Rectal smooth muscle tissue (tissue), 1 donor: Measurements from ENCODE around the gene DHRS9.
A peak's percentile ranks its signal among the peaks of the same experiment; 100 is the strongest.
"Not testable (repeated sequence)": the region's sequence is repeated elsewhere in the genome, so short reads cannot be mapped to it uniquely, and the experiment has no call there.

Experiments
- H3K27ac ChIP-seq: one replicate; pipeline ENCODE4 v1.7.0; 2013; ENCODE audit warnings: low read depth, low read length, inconsistent platforms
- H3K27me3 ChIP-seq: one replicate; pipeline ENCODE4 v1.7.0; 2013; ENCODE audit warnings: low read length; ENCODE audit not compliant: control insufficient read depth, insufficient read depth
- H3K36me3 ChIP-seq: one replicate; pipeline ENCODE4 v1.7.0; 2013; ENCODE audit warnings: low read length; ENCODE audit not compliant: control insufficient read depth, insufficient read depth
- H3K4me1 ChIP-seq: one replicate; pipeline ENCODE4 v1.7.0; 2013; ENCODE audit warnings: low read length; ENCODE audit not compliant: control insufficient read depth, insufficient read depth
- H3K4me3 ChIP-seq: one replicate; pipeline ENCODE4 v1.7.0; 2013; ENCODE audit warnings: low read length
- H3K9ac ChIP-seq: one replicate; pipeline ENCODE4 v1.7.0; 2013; ENCODE audit warnings: low read length

DHRS9 gene

GRCh38 chr2:169042856-169043255, 26.5 kb upstream of the DHRS9 start:
- Histone ChIP-seq H3K9ac (no peak overlapping the region), H3K4me1 (no peaks in the 10 kb centered on the region)

DNA sequence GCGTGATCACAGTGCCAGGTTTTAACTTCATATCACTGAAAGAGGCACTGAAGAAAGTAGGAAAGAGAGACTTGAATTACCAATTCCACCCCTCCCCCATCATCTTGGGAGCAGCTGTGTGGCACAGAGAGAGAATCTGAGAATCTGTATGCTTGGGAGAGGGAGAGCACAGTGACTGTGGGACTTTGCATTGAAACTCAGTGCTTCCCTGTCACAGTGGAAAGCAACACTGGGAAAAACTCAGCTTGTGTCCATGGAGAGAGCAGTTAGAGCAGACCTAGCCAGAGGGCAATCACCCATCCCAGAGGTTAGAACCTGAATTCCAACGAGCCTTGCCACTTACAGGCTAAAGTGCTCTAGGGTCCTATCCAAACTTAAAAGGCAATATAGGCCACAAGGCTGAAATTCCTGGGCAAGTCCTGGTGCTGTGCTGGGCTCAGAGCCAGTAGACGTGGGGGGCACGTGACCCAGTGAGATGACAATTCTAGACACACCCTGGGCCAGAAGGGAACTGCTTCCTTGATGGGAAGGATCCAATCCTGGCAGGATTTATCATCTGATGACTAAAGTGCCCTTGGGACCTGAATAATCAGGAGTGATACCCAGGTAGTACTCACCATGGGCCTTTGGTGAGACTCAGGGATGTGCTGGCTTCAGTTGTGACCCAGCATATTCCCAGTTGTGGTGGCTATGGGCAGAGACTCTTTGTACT, 22.8 kb upstream of the DHRS9 start:
- no peak overlapping the region for H3K27ac ChIP-seq
- H3K4me3 ChIP-seq: no peak overlapping the region
- H3K9ac ChIP-seq: no peak overlapping the region
- no peaks in the 10 kb centered on the region for H3K27me3 ChIP-seq
- H3K4me1 ChIP-seq: no peaks in the 10 kb centered on the region
- no peaks in the 10 kb centered on the region for H3K36me3 ChIP-seq

More at GRCh38 chr2:169042856-169043255, 26.5 kb upstream of the DHRS9 start:
- Histone ChIP-seq H3K36me3 (no peaks in the 10 kb centered on the region), H3K27me3 (no peaks in the 10 kb centered on the region), H3K4me3 (no peak overlapping the region), H3K27ac (no peak overlapping the region)

GRCh38 chr2:169047256-169048250, 21.8 kb upstream of the DHRS9 start:
- Histone ChIP-seq H3K27ac (no peak overlapping the region), H3K4me1 (no peaks in the 10 kb centered on the region), H3K4me3 (no peak overlapping the region), H3K9ac (no peak overlapping the region), H3K27me3 (no peaks in the 10 kb centered on the region), H3K36me3 (no peaks in the 10 kb centered on the region)

GRCh38 chr2:169049142-169049541, 20.2 kb upstream of the DHRS9 start:
- Histone ChIP-seq H3K27me3 (no peaks in the 10 kb centered on the region), H3K27ac (no peak overlapping the region), H3K4me3 (no peak overlapping the region), H3K4me1 (no peaks in the 10 kb centered on the region), H3K9ac (no peak overlapping the region), H3K36me3 (no peaks in the 10 kb centered on the region)

- Histone ChIP-seq H3K27me3 (no peaks in the 10 kb centered on the region), H3K27ac (no peak overlapping the region), H3K4me1 (no peaks in the 10 kb centered on the region), H3K9ac (no peak overlapping the region), H3K4me3 (no peak overlapping the region), H3K36me3 (no peaks in the 10 kb centered on the region)
Measured at GRCh38 chr2:169050476-169051240, 18.7 kb upstream of the DHRS9 start.

DNA sequence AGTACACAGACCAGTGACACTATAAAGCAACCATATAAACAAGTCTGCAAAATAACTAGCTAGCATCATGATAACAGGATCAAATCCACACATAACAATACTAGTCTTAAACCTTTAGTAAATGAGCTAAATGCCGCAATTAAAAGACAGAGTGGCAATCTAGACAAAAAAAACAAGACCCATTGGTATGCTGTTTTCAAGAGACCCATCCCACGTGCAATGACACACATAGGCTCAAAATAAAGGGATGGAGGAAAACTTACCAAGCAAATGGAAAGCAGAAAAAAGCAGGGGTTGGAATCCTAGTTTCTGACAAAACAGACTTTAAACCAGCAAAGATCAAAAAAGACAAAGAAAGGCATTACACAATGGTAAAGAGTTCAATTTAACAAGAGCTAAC, 14.8 kb upstream of the DHRS9 start:
- not testable (repeated sequence) for H3K4me3 ChIP-seq, H3K9ac ChIP-seq, H3K27ac ChIP-seq, H3K27me3 ChIP-seq, H3K4me1 ChIP-seq, H3K36me3 ChIP-seq

GRCh38 chr2:169064199-169064598, 5.2 kb upstream of the DHRS9 start:
- H3K9ac ChIP-seq, H3K4me1 ChIP-seq, H3K36me3 ChIP-seq, H3K27ac ChIP-seq, H3K27me3 ChIP-seq, H3K4me3 ChIP-seq: not testable (repeated sequence)

DNA sequence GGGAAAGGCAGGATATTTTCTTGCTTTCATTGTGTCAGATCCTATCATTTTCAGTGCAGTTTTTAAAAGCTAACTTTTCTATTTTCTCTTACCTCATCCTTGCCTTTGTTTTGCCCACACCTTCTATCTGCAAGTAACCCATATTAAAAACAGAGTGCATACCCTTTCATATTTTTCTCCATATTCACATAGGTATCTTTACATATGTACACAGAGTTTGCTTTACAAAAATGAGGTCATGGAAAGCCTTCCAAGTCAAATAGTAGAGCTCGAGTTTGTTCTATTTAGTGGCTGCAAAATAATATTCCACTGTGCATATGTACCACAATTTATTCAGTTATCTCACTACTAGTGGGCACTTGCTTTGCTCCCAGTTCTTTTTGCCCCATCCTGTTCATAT, 3.9 kb upstream of the DHRS9 start:
- H3K4me1 ChIP-seq: no peaks in the 10 kb centered on the region
- no peak overlapping the region for H3K27ac ChIP-seq
- no peaks in the 10 kb centered on the region for H3K27me3 ChIP-seq
- no peaks in the 10 kb centered on the region for H3K36me3 ChIP-seq
- no peak overlapping the region for H3K9ac ChIP-seq
- no peak overlapping the region for H3K4me3 ChIP-seq

GRCh38 chr2:169065864-169066517, 3.4 kb upstream of the DHRS9 start:
- Histone ChIP-seq H3K27ac (no peak overlapping the region), H3K4me3 (no peak overlapping the region), H3K36me3 (no peaks in the 10 kb centered on the region), H3K4me1 (no peaks in the 10 kb centered on the region), H3K9ac (no peak overlapping the region), H3K27me3 (no peaks in the 10 kb centered on the region)

- Histone ChIP-seq H3K9ac (no peak overlapping the region), H3K27me3 (no peaks in the 10 kb centered on the region), H3K4me1 (no peaks in the 10 kb centered on the region), H3K4me3 (no peak overlapping the region), H3K36me3 (no peaks in the 10 kb centered on the region), H3K27ac (no peak overlapping the region)
Measured at GRCh38 chr2:169066897-169067296, 2.5 kb upstream of the DHRS9 start.

GRCh38 chr2:169069833-169070232, 470 bp downstream of the DHRS9 start:
- Histone ChIP-seq H3K27ac (no peak overlapping the region), H3K4me1 (no peaks in the 10 kb centered on the region), H3K9ac (no peak overlapping the region), H3K36me3 (no peaks in the 10 kb centered on the region), H3K4me3 (peak overlapping the region; percentile 42), H3K27me3 (no peaks in the 10 kb centered on the region)

DNA sequence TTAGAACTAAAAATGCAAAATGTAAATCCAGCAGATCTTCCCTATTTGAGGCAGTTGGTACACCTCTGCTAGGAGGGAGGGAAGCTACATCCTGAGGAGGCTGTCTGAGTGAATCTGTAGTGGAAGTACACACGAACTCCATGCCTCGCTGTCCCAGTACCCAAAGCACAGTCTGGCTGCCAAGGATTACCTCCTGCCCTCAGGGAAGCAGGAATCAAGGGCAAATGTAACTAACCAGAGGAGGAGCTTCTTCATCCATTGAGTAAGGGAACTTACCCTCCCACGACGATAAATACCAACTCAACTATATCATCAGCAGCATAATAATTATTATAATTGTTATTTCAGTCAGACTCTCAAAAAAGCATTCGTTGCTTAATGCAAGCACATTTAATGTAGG, 2.1 kb downstream of the DHRS9 start:
- no peaks in the 10 kb centered on the region for H3K36me3 ChIP-seq
- no peak overlapping the region for H3K4me3 ChIP-seq
- no peak overlapping the region for H3K27ac ChIP-seq
- no peaks in the 10 kb centered on the region for H3K27me3 ChIP-seq
- no peaks in the 10 kb centered on the region for H3K4me1 ChIP-seq
- H3K9ac ChIP-seq: no peak overlapping the region
